Renal pelvis (tissue), 12 donors: ENCODE measurements around the gene KLHL12. TPM values are rescaled to one million over a fixed set of nuclear protein-coding genes. Genes with fewer than 3 reads are reported as not detected.

Source experiments
- DNase-seq: peaks from one replicate; pipeline ENCODE4 v3.0.0-alpha.2; 2013
- long read RNA-seq, 16 experiments: transcript quantifications; one replicate each; lab custom pipeline, GENCODE V29; 2026
- polyA plus RNA-seq, 3 donors: library from polyadenylated mRNA; unstranded; fragments of 120-200 nt; gene quantifications; one replicate each; pipeline ENCODE4 v1.2.1, GENCODE V29; 2013; ENCODE audit not compliant: insufficient read length in 3 of 3

Gene KLHL12
- 10 to 100 TPM; 38.9 to 44.0 (median 39.3) TPM for polyA plus RNA-seq
- long read RNA-seq, donor 1, partial matches to known transcripts = 70 of 74 reads
- long read RNA-seq, donor 1, other reads (novel, unspliced or antisense) = 0 of 74 reads
- long read RNA-seq, donor 2, transcript KLHL12-203 (12 exons, 3,359 nt) = major isoform, 9 of 22 reads
- long read RNA-seq, donor 2, partial matches to known transcripts = 13 of 22 reads
- long read RNA-seq, donor 2, other reads (novel, unspliced or antisense) = 0 of 22 reads
- long read RNA-seq, donor 3, transcript KLHL12-203 (12 exons, 3,359 nt) = major isoform, 5 of 5 reads
- long read RNA-seq, donor 3, partial matches to known transcripts = 0 of 5 reads
- long read RNA-seq, donor 3, other reads (novel, unspliced or antisense) = 0 of 5 reads
- long read RNA-seq, donor 4, transcript KLHL12-203 (12 exons, 3,359 nt) = major isoform, 7 of 7 reads
- long read RNA-seq, donor 4, partial matches to known transcripts = 0 of 7 reads
- long read RNA-seq, donor 4, other reads (novel, unspliced or antisense) = 0 of 7 reads
- long read RNA-seq, donor 5, partial matches to known transcripts = 0 of 2 reads
- long read RNA-seq, donor 5, other reads (novel, unspliced or antisense) = 0 of 2 reads
- long read RNA-seq, donor 6, partial matches to known transcripts = 0 of 3 reads
- long read RNA-seq, donor 6, other reads (novel, unspliced or antisense) = 0 of 3 reads
- long read RNA-seq, donor 7, partial matches to known transcripts = 0 of 4 reads
- long read RNA-seq, donor 7, other reads (novel, unspliced or antisense) = 0 of 4 reads
- long read RNA-seq, donor 8, partial matches to known transcripts = 0 of 2 reads
- long read RNA-seq, donor 8, other reads (novel, unspliced or antisense) = 0 of 2 reads
- long read RNA-seq, donor 9, transcript KLHL12-203 (12 exons, 3,359 nt) = major isoform, 7 of 12 reads
- long read RNA-seq, donor 9, partial matches to known transcripts = 5 of 12 reads
- long read RNA-seq, donor 9, other reads (novel, unspliced or antisense) = 0 of 12 reads
- long read RNA-seq, donor 10, partial matches to known transcripts = 5 of 9 reads
- long read RNA-seq, donor 10, other reads (novel, unspliced or antisense) = 0 of 9 reads
- long read RNA-seq, donor 11, transcript KLHL12-203 (12 exons, 3,359 nt) = major isoform, 8 of 13 reads
- long read RNA-seq, donor 11, partial matches to known transcripts = 5 of 13 reads
- long read RNA-seq, donor 11, other reads (novel, unspliced or antisense) = 0 of 13 reads
- long read RNA-seq, donor 12, transcript KLHL12-203 (12 exons, 3,359 nt) = major isoform, 9 of 20 reads
- long read RNA-seq, donor 12, partial matches to known transcripts = 11 of 20 reads
- long read RNA-seq, donor 12, other reads (novel, unspliced or antisense) = 0 of 20 reads
- long read RNA-seq, donor 13, partial matches to known transcripts = 0 of 2 reads
- long read RNA-seq, donor 13, other reads (novel, unspliced or antisense) = 0 of 2 reads
- long read RNA-seq, donor 14 = 0 reads
- long read RNA-seq, donor 15, transcript KLHL12-203 (12 exons, 3,359 nt) = major isoform, 6 of 6 reads
- long read RNA-seq, donor 15, partial matches to known transcripts = 0 of 6 reads
- long read RNA-seq, donor 15, other reads (novel, unspliced or antisense) = 0 of 6 reads
- long read RNA-seq, donor 16, partial matches to known transcripts = 6 of 10 reads
- long read RNA-seq, donor 16, other reads (novel, unspliced or antisense) = 0 of 10 reads

DNA sequence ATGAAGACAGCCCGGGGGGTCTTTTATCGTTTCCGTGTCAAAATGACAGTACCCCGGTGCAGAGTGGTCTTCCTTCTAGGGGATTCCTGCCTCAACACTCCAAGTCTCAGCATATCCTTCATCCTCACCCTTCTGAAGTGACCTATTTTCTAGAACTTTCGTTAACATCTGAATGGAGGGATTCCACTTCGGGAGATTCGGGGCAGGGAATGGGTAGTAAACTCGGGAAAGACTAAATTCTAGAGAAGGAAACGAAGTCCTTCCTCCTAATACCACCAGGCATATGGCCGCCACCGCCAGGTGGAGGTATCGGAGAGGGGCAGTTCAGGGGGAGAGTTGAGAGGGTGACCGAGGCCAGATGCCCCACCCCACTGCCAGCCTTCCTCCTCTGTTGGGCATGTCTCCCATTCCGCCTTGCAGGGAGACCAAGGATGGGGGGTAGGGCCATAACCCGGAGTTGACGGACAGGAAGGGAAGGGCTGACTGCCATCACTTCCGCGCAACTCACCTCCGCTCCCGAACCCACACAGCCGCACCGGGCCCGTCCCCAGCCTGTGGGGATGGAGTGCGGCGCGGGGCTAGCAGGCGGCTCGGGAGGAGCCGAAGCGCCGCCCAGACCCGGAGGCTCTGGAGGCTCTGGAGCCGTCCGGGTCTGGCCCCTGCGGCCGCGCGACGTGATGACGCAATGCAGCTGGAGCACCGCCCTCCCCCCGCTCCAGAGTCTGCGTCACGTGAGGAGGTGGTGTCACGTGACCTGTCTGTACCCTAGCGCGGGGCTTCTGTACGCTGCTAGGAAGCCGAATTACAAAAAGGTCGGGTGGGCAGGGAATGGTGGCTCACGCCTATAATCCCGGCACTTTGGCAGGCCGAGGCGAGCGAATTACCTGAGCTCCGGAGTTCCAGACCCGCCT is at the start of gene KLHL12:
Gene KLHL12, minus strand, starts transcription at position 654 of the 911 bp plus-strand sequence. CDS start 2,072 bp downstream, outside the sequence.
- peak; percentile 96 for DNase-seq

- no peak for DNase-seq
These were observed 49.6 kb upstream of the KLHL12 start for GRCh38 chr1:202976633-202977032.

- no peak for DNase-seq
These were observed 47.8 kb upstream of the KLHL12 start for GRCh38 chr1:202974856-202975255.

DNA sequence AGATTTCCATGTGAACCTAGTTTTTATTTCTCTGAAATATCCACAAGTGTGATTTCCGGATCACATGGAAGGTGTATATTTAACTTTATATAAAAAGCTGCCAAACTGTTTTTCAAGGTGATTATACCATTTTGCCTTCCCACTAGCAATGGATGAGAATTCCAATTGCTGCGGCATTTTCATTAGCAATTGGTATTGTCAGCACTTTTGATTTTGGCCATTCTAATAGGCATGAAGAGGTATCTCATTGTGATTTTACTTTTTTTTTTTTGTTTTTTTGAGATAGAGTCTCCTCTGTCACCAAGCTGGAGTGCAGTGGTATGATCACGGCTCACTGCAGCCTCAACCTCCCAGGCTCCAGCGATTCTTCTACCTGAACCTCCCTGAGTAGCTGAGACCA is 45.0 kb upstream of the KLHL12 start:
- no peak for DNase-seq

- DNase-seq = peak; percentile 55
These were observed 41.9 kb upstream of the KLHL12 start for GRCh38 chr1:202968895-202969295.

DNA sequence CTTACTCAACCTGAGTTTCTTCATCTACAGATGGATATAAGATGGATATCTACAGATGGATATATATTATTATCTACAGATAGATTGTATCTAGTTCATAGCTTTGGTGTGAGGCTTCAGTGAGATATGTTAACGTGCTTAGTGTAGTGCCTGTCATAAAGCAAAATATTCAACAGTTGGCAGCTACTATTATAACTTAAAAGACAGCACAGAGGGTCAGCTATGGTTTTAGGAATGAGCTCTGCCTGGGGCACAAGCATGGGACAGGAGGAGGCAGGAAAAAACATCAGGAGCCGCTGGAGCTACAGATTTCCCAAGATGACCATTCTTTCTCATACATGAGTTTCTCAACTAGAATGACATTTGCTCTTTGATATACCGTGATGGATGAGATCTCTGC is 41.3 kb upstream of the KLHL12 start:
- DNase-seq = no peak

DNA sequence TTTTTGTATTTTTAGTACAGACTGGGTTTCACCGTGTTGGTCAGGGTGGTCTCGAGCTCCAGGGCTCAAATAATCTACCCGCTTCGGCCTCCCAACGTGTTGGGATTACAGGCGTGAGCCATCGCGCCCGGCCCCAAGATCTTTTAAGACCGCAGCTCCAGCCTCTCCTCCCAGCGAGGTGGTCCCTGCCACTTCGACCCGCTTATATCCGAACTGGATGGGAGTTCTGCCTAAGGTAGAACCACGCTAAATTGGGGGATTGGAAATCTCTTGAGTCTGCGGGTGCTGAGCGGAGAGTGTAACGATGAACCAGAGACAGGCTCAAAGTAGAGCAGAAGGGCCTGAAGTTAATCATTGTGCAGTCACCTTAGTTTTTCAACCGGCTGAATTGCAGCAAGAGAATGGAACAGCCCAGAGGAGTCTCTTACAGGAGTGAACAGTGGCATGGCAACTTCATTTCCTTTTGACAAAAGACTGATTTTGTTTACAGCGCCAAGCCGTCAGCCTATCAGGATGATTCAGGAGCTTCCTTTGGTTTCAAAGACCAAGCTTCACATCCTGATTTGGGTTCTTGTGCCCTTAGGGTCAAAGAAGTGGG is 40.7 kb upstream of the KLHL12 start:
- no peak for DNase-seq

- DNase-seq = no peak
These were observed 39.2 kb upstream of the KLHL12 start for GRCh38 chr1:202966006-202966898.

- no peak for DNase-seq
These were observed 38.4 kb upstream of the KLHL12 start for GRCh38 chr1:202965422-202965821.

DNA sequence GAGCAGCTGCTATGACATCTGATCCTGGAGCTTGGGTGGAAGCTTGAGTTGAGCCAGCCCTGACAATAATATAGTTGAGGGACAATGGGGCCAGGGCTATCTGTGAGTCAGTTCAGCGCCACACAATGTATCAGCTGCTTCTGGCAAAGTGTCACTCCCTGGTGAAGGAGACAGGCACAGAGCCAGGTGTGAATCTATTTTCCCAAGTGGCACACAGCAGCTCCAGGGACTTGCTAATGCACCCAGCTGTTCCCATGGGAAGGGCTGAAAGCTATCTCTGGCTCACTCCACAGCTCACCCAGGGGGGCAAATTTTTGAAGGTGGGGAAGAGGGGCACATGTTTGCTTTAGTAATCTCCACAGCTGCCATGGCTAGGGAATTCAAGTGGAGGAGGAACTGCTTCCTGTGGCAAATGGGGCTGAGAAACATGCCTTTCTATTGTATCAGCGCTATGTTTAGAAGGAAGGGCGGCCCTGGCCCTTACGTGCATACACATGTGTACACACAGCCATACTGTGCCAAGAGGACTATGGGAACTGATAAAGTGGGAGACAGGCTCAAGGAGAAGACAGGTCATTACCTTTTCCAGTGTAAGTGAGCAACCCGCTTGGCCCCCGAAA is 37.9 kb upstream of the KLHL12 start:
- no peak for DNase-seq

- DNase-seq = no peak
These were observed 34.3 kb upstream of the KLHL12 start for GRCh38 chr1:202961220-202961880.

DNA sequence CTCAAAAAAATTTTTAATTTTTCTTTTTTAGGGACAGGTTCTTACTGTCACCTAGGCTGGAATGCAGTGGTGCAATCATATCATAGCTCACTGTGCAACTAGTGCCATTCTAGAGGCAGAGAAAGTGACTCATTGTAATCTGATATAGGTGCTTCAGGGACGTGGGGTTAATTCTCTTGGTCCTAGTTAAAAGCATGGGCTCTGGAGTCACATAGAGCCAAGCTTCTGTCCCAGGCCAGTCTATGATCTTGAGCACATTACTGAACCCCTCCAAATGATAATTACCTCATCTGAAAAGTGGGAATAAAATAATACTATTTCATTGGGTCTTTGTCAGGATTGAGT is 32.2 kb upstream of the KLHL12 start:
- DNase-seq = no peak

DNA sequence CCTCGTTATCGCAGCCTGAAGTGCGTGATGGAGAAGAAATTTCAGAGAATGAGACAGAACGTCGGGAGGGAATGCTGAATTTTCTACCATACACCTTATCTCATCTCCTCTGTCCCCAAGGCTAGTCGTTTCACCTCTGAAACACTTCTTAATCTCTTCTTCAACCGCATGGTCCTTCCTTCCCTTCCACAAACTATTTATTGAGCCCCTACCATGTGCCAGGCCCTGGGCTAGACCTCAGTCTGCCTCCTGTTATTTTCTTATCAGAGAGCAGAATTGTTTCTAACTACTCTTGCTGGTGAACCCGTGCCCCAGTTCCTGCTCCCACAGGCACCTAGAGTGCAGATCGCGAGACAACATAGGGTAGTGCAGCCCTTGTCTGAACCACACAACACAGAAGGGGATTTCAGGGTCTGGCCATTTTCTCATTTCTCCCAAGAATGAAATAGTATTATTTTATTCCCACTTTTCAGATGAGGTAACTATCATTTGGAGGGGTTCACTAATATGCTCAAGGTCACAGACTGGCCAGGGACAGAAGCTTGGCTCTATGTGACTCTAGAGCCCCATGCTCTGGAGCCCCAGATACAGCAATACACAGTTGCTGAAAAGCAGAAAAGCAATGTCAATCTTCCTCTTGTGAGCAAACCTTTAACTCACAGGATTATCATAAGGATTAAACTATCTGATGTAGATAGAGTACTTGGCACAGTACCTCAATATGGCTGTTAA is 31.7 kb upstream of the KLHL12 start:
- no peak for DNase-seq

DNA sequence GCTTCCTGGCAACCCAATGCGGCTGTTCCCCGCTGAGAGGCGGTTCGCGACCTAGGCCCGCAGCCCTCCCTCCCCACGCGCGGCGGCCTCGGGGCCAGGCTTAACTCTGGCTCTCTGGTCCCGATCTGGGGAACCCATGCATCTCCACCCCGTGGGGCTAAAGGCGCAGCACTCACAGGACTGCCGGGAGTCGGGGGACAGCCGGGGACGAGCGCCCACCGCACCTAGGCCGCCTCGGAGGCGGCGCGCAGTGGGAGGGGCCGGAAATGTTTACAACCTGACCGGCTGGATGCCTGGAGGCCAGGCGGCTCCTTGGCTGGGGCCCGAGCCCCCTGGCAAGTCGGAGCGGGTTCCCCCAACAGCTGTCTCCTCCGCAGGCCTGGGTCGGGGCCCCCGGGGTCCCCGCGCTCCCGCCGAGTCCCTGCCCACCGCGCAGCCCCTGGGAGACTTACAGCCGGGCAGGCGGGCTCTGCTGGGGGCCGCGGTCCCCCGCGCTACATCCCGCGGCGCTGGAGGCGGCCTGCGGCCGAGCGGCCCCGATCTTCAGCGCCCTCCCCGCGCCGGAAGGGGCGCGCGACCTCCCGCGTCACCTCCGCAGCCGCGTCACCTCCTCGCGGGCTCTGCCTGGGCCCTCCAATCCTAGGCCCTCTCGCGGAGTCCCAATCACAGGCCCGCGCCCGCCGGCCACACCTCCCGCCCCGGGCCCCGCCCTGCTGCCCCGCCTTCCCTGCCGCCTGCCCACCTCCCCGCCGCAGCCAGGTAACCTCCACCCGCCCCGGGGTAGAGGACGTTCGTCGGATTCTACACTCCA is 30.9 kb upstream of the KLHL12 start, which contains the start of gene ADIPOR1:
Gene ADIPOR1, minus strand, starts transcription at position 580 of the 811 bp plus-strand sequence. CDS start 7,242 bp downstream, outside the sequence.
- DNase-seq = peak; percentile 88

GRCh38 chr1:202956969-202957368 is 29.9 kb upstream of the KLHL12 start:
- no peak for DNase-seq
